HG03139 (cell line): ENCODE results near the gene FAM50B.

Experiments used
- ATAC-seq: cut with Tn5 transposase; IDR thresholded peaks from one replicate; pipeline ENCODE4 v1.9.1; 2021; ENCODE audit not compliant: unreplicated experiment

FAM50B gene

DNA sequence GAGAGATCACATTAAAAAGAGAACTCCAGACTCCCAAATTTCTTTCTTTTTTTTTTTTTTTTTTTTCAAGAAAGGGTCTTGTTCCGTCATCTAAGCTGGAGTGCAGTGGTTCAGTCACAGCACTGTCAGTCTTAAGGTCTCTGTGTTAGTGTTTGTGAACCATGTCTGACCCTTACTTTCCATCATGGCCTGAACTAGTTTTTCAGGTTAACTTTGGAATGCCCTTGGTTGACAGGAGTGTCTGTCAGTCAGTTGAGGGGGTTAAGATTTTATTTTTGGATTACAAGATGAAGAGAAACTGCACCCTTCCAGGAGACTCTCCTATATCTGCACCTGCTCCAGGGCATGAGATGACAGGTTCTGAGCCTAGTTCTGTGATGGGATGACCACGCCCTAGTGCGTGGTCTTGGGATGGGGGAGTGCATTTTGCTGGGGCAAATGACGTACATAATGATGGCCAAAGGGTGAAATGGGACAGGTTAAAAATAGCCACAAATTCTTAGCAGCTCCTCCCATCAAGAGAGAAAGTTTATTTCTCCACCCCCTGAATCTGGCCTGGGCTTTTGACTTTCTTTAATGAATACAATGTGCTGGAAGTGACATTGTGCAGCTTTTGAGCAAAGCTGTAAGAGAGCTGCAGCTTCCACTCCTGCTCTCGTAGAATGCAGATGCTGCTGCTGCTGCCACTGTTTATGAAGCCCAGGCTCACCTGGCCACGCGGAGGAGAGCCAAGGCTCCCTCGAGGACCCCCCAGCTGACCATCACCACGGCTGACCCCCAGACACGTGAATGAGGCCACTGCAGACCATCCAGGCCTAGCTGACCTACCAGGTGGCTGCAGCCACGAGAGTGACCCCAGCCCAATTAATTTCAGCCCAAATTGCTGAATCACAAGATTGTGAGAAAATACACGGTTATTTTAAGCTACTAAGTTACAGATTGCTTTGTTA, 29.7 kb upstream of the FAM50B start:
- ATAC-seq: no peak

DNA sequence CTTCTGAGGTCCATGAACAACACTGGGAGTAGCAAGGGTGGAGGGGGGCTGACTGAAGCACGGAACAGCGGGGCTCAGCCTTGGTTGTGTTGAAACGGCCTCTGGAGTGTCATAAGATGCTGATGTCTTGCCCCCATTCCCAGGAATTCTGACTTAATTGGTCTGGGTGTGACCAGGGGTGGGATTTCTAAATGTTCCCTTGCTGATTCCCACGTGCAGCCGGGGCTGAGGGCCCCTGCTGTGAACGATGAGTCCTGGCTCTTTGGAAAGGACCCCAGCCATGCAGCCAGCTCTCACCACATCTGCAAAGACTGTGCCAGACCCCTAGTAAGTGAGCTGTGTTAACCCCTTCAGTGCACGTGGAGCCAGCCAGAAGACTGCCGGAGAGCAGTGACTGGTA, 28.6 kb upstream of the FAM50B start:
- ATAC-seq: no peak

DNA sequence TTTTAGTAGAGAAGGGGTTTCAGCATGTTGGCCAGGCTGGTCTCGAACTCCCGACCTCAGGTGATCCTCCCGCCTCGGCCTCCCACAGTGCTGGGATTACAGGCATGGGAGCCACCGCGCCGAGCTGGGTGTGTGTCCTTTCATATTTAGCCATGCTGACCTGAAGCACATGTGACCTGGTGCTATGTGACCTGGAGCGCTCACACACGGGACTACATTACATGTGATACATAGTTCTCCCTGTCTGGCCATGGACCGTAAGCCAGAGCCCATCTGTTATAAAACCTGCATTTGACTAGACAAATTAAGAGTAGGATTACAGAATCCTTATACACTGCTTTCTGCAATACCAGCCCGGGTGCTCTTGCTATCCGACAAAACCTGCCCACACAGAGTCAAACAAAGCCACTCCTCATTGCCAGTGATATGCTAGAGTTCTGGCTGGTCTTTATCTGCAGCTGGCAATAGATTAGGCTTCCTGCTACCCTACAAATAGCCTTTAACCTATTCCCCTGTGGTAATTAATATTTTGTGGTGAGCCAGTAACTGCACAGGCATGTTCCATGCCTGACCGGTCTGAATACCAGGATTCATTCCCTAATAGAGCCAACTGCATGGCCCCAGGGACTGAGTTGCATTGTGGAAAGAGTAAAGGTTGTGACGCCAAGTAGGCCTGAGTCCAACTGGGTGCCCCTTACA, 26.3 kb upstream of the FAM50B start:
- no peak for ATAC-seq

DNA sequence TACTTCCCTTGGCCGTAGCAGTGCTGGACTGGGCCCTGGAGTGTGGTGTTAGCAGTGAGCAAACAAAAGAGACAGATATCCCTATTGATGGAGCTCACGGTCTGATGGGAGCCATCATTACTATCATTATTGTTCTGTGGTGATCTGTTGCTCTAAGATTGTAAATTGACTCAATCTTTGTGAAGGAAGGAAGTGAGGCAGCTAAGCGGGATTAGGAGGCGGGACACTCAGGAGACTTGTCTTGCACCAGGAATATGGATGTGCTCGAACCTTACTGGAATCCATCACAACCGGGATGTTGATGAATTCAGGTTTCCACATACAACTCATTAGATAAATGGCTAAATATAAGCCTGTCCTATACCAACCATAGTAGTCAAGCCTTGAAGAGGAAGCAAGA, 25.5 kb upstream of the FAM50B start:
- ATAC-seq: no peak

DNA sequence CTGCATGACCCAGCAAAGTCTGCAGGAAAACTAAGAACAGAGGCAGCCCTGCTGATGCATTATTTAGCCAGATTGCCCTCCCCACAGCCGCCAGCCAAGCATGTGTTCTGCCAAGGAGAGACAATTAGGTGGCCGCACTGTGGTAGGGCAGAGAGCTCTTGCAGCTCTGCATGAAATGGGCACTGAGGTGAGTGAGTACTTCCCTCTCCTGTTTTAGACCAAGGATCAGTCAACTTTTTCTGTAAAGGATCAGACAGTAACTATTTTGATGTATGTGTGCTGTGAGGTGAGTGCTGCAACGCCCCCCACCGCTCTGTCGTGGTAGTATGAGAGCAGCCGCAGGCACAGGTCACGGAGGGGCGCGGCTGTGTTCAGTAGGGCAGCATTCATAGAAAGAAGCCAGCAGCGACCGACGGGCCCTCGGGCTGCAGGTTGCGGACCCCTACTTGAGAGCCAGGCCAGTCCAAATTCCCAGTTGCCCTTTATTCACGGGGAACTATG, 23.8 kb upstream of the FAM50B start:
- no peak for ATAC-seq

DNA sequence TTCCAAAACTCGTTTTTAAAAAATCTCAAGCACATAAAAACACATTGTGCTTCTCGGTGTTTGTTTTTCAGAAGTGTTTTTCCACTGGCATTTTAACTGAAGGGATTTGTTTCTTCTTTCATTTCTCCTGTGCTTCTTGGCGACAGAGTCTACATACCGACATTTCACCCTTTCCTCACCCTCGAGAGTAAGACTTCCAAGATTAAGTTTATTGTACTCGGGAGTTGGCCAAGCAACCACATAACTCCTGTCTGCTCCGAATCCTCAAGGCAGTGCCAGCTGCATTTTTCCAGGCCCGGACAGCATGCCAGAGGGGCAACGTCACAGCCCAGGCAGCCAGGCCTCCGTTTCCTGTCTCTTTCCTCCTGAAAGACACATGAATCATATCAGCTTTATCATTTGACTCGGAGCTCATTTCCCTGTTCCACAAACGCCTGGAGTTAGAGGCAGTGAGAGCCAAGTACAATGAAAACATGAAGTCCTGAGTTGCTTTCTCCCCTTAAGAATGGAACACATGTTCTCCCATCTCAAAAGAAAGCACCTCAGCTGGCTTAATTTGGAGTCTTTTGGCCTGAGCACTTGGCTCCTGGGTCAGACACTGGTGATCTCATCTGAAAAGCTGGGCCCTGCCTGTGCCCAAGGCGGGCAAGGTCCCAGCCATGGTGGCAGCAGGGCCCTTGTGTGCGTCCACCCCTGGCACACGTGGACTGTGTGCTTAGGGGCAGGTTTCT, 23.2 kb upstream of the FAM50B start:
- no peak for ATAC-seq

DNA sequence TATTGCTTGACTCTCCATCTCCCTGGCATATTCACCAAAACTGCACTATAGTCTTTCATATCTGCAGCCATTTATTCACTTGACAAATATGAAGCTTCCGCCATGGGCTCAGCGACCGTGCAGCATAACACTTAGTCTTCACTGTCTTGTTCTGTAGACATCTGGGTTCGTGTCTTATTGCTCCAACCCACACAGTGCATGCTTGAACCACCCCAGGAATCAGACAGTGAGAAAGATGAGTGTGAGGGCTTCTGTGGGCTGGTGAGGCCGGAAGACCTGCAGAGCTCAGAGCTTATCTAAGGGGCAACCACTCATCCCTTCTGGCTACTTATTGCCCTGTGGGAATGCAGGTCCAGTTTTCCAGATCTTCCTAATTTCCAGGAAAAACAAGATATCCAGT, 19.9 kb upstream of the FAM50B start:
- no peak for ATAC-seq

DNA sequence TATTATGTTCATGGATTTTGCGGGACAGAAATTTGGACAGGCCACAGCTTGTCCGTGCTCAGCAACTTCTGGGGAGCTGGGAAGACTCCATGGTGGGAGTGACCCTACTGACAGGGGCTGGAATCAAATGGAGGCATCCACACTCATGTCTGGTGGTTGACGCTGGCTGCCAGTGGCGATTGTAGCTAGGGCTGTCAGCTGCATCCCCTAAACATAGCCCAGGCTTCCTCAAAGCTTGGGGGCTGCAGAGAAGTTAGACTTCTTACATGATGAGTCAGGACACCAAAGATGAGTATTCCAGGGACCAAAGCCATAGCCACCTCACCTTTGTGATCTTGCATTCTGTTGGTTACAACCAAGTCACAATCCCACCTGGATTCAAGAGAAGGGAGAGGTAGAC, 18.4 kb upstream of the FAM50B start:
- no peak for ATAC-seq

DNA sequence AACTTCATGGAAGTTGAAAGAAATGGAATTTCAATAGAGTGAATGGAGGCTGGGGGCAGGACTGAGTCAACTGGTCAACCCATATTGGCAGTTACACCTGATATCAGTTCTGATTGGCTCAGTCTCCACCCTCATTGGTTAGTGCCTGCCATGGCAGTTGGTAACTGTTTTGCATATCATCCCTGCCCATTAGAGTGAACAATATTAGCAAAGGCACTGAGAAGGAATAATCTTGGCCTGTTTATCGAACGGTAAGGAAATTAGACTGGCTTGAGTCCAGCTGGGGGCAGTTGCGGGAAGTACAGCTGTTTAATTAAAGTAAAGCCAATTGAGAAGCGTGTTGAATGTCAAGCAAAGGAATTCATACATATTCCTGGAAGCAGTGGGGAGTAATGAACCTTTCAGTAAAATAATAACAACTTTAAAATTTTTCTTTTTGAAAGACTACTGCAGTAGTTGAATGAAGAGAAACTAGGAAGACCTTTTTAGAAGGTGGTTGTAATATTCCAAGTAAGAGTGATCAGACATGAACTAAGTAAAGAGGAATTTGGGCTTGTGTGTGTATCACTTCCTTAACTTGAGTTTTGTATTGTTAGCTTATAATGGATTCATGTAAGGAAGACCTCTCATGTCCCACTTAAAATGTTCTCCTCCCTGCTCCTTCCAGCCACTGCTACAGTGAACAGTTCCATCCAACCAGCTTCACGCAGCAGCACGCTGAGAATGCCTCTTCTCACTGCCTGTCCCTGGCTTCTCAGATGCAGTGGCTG, 17.2 kb upstream of the FAM50B start:
- no peak for ATAC-seq

DNA sequence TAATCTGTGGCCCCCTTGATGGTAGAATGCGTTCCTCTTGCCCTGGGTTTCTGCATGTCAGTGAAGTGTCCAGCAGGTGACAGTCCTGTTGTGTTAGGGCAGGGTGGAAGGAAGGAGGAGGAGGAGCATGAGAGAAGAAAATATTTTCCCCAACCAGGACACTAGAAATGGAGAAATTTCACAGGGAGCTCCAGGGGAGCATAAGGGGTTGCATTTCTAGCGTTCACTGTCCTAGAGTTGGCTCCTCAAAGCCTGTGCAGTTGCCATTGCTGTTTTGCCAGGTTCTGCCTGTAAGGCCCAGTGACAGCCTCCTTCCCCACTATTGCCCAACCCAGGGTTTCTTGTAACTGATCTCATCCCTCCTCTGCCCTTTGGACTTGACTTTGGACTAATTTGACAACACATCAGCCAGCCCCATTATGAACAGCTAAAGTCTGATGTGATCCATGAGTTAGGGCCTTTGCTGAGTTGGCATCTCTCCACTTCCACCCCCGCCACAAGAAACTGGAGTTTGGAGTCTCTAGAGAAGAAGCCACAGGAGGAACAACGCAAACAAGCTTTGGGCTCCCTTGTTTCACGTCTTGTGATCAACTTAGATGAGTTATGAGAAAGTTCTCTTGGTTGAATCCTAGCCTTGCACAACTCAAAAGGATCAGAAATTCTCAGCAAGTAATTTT, 14.0 kb upstream of the FAM50B start:
- ATAC-seq: no peak

DNA sequence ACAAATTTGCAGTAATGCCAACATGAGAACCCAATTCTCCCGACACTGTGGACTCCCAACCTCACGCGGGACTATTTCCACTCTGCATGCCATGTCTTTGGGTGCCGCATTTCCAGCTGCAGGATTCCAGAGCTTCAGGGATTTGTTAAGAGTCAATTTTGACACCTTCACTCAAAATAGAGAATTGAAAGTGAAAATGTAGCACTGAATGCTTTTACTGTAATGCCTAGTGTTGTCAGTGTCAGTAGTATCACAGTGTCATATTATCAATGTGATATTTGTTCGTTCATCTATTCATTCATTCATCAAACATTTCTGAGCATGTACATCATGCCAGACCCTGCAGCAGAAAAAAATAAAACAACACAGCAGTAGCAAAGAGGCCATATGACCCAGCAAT, 13.4 kb upstream of the FAM50B start:
- no peak for ATAC-seq

DNA sequence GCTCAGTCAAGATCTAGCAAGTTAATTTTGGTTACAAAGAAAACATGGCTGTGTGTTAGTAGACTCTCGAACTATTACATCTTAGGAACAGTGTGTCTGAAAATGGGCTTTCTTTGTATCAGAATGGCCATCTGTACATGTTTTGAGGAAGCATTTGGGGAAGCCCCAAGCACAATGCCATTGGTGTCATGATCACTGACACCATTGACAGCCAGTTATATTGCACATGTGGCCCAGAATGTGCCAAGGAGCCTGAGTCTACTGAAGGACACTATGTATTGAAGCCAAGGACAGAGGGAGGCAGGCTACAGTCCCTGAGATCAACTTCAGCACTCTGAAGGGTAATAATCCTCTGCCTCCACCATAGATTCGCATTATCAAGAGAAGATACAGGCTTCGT, 12.6 kb upstream of the FAM50B start:
- no peak for ATAC-seq

DNA sequence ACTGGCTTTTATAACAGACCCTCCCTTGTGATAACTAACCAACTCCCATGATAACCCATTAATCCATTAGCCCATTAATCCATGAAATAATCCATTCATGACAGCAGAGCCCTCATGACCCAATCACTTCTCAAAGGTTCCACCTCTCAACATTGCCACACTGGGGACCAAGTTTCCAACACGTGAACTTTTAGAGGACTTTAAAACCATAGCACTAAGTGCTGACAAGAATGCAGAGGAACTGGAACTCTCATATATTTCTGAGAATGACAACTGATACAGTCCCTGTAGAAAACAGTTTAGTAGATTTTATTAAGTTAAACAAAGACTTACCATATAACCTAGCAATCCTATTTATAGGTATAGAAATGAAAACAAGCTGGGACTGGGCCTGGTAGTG, 11.4 kb upstream of the FAM50B start:
- ATAC-seq: no peak

DNA sequence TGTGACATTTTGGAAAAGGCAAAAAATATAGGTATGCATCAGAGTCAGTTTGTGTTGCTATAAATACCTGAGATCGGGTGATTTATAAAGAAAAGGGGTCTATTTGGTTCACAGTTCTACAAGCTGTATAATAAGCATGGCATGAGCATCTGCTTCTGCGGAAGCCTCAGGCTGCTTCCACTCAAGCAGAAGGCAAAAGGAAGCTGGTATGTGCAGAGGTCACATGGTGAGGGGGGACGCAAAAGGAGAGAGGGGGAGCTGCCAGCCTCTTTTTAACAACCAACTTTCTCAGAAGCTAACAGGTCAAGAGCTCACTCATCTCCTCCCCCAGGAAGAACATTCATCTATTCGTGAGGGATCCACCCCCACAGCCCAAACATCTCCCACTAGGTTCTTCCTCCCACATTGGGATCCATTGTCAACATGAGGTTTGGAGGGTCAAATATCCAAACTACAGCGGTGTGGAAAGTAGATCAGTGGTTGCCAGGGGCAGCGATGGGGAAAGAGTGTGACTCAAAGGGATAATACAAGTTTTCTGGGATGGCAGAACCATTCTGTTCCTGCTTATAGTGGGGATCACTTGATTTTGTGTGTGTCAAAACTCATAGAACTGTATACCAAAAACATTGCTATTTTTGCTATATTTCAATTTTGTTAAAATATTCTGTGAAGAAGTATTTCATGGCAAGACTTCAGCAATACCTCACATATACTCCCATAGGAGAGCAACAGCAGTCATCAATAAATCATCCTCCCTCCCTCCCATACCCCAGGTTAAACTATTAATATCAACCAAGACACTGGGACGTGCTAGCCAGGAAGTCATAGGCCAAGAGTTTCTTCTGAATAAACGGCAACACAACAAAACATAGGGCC, 9.9 kb upstream of the FAM50B start:
- ATAC-seq: no peak

DNA sequence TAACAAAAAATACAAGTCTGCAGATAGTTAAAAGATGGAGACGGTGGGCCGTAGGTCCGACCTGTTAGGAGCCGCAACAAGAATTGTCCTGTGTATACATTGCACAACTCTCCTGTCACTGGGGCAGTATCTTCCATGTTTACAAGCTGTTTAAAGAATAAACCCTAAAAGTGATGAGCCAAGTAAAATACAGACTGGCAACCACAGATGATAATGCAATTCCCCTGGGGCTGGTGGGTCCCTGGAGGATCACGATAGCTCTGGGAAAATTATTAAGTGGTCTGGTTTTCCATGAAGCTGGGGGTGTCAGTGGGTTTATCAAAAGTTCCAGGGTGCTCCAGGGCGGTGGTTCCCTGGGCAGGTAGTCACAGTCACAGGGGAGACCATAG, 8.1 kb upstream of the FAM50B start:
- no peak for ATAC-seq

DNA sequence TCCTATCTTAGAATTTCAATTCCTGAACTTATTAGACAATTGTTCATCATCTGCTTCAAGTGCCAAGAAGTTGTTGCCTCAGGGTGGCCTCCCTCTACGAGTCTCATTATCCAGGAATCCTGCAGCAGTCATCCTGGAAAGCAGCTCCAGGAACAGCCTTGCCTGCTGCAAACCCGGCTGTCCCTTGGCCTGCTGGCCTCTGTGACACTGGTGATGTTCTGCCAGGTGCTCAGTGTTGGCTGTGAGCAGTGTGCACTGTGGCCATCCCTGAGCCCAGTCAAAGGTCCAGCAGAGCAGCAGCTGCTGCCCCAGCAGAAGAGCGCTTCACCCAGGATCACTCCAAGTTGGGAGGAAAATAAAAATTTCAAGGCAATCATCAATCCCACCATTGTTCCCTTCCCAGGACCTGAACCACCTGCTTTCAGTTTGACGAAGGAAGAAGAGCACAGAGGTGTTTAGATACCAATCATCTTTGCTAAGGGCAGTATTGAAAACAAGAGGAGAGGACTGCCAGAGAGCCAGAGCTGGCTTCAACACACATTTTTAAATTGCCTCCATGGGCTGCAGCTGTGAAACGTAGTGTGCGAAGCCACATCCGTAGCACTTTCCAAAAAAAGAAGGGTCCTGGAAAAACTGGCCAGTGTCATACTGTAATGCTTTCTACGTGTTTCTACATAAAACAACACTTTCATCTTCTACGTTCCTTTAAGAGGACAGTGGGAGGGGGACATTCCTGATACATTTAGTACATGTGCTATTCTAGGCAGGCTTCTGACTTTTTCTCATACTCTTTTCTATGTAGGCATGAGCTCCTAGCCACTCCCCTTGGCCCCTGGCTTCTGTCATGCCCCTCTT, 7.2 kb upstream of the FAM50B start:
- ATAC-seq: no peak

DNA sequence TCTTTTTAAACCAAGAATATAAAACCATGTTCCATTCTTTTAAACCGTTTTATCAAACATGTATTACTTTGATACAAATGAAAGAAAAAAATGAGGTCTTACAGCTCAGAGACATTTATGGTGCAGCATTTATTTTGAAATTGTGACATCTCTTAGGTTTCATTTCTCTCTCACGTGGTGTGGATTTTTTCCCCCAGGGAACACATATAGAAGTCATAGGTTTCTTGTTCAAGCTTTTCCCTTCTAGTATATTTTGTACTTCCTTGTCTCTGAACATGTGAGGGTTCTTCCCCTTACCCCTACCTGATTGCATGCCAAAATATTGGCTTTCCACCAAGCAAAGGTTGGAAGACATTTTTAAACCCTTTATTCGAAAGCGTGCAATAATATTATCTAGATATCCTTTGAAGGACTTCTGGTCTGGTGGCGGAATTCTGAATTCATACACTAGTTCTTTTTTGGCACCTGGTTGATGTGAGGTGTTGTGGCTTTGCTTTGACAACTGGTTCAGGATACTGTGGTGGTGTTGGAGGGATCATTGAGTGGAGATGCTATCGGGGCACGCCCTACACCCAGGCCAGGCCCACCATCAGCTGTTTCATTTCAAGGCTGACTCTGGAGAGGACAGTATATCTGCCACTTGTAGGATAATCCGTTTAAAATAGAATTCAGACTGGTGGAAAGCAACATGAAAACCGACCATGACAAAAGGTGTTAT, 5.6 kb upstream of the FAM50B start:
- no peak for ATAC-seq

DNA sequence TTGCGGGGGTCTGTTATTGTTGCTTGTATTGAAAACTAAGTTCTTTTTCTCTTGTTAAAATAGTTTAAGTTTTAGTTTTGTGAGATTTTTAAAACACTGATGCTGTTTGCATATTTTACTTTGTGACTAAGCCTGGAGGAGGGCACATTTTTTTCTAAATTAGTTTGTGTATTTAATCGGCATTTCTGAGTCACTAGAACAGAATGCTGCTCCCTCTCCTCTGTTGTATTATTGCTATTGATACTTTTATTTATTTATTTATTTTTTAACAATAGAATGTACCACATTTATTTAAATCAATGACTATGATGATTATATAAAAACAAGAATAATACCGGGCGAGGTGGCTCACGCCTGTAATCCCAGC, 5.1 kb upstream of the FAM50B start:
- ATAC-seq: no peak
